GM18873 (cell line): ENCODE measurements around the gene CLMN.

Experiments
- ATAC-seq: cut with Tn5 transposase; IDR thresholded peaks from one replicate; pipeline ENCODE4 v1.9.1; 2021; ENCODE audit warnings: mild to moderate bottlenecking, moderate library complexity, moderate number of reproducible peaks; ENCODE audit not compliant: unreplicated experiment, low FRiP score

CLMN gene

GRCh38 chr14:95319312-95320077 is at the start of gene CLMN:
CLMN (minus strand) TSS chr14:95319908; CDS start chr14:95319792, 116 bp downstream.
- no peak for ATAC-seq

- ATAC-seq: no peak
These were observed 45.7 kb upstream of the CLMN start for GRCh38 chr14:95365401-95365800.

- ATAC-seq: no peak
These were observed 44.9 kb upstream of the CLMN start for GRCh38 chr14:95364481-95365209.

GRCh38 chr14:95363468-95363954 is 43.8 kb upstream of the CLMN start:
- no peak for ATAC-seq

- no peak for ATAC-seq
These were observed 42.4 kb upstream of the CLMN start for GRCh38 chr14:95362138-95362494.

GRCh38 chr14:95361373-95362137 is 41.8 kb upstream of the CLMN start:
- ATAC-seq: no peak

- no peak for ATAC-seq
These were observed 41.1 kb upstream of the CLMN start for GRCh38 chr14:95360828-95361227.

GRCh38 chr14:95359994-95360826 is 40.5 kb upstream of the CLMN start:
- no peak for ATAC-seq

- ATAC-seq: no peak
These were observed 36.6 kb upstream of the CLMN start for GRCh38 chr14:95356245-95356869.

GRCh38 chr14:95355422-95355821 is 35.7 kb upstream of the CLMN start:
- ATAC-seq: no peak

- no peak for ATAC-seq
These were observed 35.1 kb upstream of the CLMN start for GRCh38 chr14:95354834-95355233.

GRCh38 chr14:95353664-95354063 is 34.0 kb upstream of the CLMN start:
- no peak for ATAC-seq

GRCh38 chr14:95353007-95353406 is 33.3 kb upstream of the CLMN start:
- no peak for ATAC-seq

GRCh38 chr14:95352481-95352880 is 32.8 kb upstream of the CLMN start:
- ATAC-seq: no peak

GRCh38 chr14:95349241-95349640 is 29.5 kb upstream of the CLMN start:
- ATAC-seq: no peak

- no peak for ATAC-seq
These were observed 28.8 kb upstream of the CLMN start for GRCh38 chr14:95348395-95349080.

- ATAC-seq: no peak
These were observed 27.1 kb upstream of the CLMN start for GRCh38 chr14:95346820-95347219.

GRCh38 chr14:95346266-95346665 is 26.6 kb upstream of the CLMN start:
- no peak for ATAC-seq

- ATAC-seq: no peak
These were observed 25.3 kb upstream of the CLMN start for GRCh38 chr14:95345032-95345431.
